HG02870 (cell line): ENCODE measurements around the gene ARHGEF37.
"Not testable (repeated sequence)": the region's sequence is repeated elsewhere in the genome, so short reads cannot be mapped to it uniquely, and the experiment has no call there.

Experiments used
- ATAC-seq: cut with Tn5 transposase; IDR thresholded peaks from one replicate; pipeline ENCODE4 v1.9.1; 2021; ENCODE audit warnings: mild to moderate bottlenecking, moderate library complexity; ENCODE audit not compliant: unreplicated experiment

ARHGEF37 gene

GRCh38 chr5:149564542-149565140, 16.7 kb upstream of the ARHGEF37 start:
- peak; percentile 95 for ATAC-seq

DNA sequence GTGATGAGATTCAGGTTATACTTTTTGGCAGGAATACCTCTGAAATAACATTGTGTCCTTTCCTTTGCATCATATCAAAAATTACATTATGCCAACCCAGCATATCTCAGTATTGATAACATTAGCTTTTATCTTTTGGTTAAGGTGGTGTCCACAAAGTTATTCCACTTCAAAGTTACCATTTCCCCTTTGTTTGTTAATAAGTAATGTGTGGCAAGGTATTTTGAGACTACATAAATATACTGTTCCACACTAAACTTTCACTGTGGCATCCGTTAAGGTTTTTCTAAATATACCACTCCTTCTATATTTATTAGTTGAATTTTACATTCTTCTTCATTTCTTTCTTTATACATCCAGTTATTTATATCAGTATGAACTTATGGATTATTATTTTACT, 14.1 kb upstream of the ARHGEF37 start:
- ATAC-seq: no peak

GRCh38 chr5:149572170-149572569, 9.1 kb upstream of the ARHGEF37 start:
- no peak for ATAC-seq

- ATAC-seq: no peak
These were observed 8.6 kb upstream of the ARHGEF37 start for GRCh38 chr5:149572576-149573231.

- no peak for ATAC-seq
These were observed 6.2 kb upstream of the ARHGEF37 start for GRCh38 chr5:149575131-149575530.

GRCh38 chr5:149576021-149576420, 5.3 kb upstream of the ARHGEF37 start:
- ATAC-seq: no peak

DNA sequence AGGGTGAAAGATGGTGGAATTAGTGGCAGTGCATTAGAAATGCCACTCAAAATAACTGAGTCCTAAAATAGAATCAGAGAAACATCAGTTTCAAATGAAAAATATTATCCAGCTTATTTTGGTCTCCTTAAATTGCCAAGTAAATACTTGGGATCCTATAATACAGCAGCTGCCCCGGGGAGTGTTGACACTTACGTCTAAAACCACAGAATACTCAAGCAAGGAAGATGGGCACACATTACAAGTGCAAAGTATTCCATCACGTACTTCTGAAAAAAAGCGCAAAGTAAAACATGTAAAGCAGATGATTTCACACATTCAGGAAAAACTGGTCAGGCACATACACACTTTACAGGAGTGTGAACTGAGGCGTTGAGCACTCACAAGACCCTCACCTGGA, 2.4 kb upstream of the ARHGEF37 start:
- no peak for ATAC-seq

- no peak for ATAC-seq
These were observed 498 bp upstream of the ARHGEF37 start for GRCh38 chr5:149580808-149581191.

DNA sequence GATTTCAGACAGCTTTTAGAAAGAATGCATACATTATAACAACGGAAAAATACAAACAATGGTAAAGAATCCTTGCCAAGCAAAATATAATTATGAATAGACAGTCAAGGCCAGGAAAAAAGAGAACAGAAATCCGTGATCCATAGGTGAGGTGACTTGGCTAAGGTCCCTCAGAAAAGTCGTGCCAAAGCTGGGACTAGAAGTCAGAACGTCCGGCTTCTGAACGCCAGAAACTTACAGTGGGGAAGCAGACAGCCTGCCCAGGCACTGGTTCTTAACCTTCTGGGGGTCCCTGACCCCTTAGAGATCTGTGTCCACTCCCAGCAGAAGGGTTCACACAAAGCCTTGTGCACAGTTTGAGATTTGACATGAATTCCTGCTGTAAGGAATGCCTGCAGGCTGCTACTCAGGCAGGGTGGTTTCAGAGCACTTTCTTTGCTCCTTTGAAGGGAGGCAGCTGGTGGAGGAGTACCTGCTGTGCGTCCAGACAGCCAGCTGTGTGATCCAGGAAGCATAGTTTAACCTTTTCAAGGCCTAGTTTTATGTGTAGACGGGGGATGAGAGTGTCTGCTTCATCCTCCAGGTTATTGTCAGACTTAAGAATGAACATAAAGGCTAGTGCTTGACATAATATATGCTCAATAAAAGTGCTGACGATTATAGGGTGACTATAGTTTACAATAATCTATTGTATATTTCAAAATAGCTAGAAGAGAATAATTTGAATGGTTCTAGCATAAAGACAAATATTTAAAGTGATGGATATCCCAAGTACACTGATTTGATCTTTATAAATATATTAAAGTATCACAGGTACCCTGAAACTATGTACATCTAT, 852 bp downstream of the ARHGEF37 start:
- ATAC-seq: no peak

DNA sequence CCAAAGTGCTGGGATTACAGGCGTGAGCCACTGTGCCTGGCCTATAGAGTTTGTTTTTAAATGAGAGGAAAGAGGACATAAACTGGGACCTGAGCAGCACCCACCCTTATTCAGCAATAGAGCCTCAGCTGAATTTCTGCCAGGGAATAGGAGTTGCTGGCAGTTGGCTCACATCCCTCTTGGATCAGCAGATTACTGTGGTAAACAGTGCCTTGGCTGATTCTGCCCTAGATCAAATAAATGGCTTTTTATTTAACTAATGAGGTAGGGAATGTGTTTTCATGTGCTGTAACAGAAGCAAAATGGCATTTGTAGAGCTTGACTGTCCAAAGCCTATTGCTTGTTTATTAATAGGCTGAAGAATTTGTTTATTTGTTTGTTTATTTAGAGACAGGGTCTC, 2.1 kb downstream of the ARHGEF37 start:
- no peak for ATAC-seq

- ATAC-seq: no peak
These were observed 2.8 kb downstream of the ARHGEF37 start for GRCh38 chr5:149584121-149584520.

- no peak for ATAC-seq
These were observed 4.6 kb downstream of the ARHGEF37 start for GRCh38 chr5:149585910-149586309.

DNA sequence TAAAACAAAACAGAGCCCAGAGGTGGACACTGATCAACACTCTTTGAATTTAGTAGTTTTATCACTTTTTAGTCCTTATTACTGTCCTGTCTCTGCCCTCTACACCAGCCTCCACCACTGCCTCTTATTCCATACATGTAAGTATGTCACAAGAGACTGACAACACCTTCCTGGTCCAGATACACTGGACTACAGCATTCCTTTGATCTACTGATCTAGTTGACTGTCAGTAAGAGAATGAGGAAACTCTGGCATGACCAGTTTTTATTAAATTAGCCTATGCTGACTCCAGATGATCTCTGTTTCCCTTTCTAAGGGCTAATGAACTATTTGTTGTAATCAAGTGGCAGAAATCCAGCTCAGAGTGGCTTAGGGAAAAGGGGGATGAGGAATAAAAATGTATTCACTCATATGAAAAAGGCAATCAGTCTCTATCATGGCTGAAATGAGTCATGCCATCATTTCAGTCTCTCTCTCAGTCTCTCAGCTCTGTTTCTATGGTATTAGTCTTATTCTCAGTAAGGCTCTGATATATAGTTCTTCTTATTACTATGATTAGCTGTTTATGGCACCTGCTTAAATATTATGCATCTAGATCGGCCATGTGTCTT, 5.5 kb downstream of the ARHGEF37 start:
- peak; percentile 66 for ATAC-seq

- no peak for ATAC-seq
These were observed 7.6 kb downstream of the ARHGEF37 start for GRCh38 chr5:149588936-149589335.

GRCh38 chr5:149593370-149593769, 12.1 kb downstream of the ARHGEF37 start:
- no peak for ATAC-seq

DNA sequence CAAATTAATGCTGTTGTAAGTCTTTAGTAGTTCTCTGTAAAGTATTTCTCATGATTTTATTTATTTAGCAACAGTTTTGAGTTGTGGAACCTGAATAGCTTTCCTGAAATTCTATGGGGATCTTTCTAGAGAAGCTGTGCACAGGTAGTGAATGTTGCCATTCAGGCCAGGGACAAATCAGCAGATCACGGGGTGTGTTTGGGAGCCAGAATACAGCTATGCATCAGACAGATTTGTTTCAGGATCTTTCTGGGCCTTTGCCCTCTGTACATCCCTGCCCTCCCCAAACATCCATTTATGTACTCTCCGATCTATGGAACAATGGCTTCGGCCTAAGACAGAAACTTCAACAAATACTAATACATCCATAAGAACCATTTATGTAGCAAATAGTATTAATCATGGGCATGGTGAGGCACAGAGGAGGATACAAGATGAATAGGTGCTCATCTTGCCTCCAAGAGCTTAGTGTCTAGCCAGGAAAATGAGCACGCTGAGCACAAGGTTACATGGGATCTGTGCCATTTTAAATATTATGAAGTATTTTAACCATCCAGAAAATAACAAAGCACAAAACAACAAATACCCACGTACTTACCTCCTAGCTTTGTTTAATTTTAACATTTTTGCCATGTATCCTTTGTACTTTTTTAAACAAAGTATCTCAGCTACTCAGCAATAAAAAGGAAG, 13.1 kb downstream of the ARHGEF37 start:
- no peak for ATAC-seq

DNA sequence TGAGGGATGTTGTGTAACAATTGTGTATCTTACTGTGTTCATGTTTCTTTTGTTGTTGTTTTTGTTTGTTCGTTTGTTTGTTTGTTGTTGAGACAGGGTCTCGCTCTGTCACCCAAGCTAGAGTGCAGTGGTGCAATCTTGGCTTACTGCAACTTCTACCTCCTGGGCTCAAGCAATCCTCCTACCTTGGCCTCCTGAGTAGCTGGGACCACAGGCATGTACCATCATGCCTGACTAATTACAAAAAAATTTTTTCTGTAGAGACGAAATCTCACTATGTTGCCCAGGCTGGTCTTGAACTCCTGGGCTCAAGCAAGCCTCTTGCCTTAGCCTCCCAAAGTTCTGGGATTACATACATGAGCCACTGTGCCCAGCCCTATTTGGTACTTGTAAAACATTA, 13.8 kb downstream of the ARHGEF37 start:
- not testable (repeated sequence) for ATAC-seq

DNA sequence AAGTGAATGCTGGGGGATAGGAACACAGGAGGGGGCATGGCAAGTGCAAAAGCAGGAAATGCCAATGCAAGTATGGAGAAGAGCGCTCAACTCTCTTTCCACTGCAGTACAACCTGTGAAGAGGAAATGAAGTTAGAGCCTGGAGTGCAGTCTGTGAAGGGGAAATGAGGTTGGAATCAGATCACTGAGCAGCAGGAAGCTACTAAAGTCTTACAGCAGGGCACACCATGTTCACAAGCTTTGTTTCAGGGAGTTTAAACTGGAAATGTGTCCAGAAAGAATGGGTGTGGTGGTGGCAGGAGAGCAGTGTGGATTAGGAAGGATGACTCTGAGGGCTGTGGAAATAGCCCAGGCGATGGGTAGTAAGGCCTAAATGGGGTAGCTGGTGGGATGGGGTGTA, 15.4 kb downstream of the ARHGEF37 start:
- ATAC-seq: no peak

- ATAC-seq: no peak
These were observed 16.3 kb downstream of the ARHGEF37 start for GRCh38 chr5:149597618-149598017.

DNA sequence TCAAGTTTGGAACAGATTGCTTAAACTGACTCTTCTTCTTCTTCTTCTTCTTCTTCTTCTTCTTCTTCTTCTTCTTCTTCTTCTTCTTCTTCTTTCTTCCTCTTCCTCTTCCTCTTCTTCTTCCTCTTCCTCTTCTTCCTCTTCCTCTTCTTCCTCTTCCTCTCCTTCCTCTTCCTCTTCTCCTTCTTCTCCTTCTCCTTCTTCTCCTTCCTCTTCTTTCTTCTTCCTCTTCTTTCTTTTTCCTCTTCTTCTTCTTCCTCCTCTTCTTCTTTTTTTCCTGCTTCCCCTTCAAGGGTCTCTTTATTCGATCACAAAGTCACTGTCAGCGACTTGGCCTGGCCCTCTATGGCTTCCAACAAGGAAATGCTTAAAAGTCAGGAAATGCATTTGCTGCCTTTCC, 16.9 kb downstream of the ARHGEF37 start:
- not testable (repeated sequence) for ATAC-seq

- no peak for ATAC-seq
These were observed 17.7 kb downstream of the ARHGEF37 start for GRCh38 chr5:149598966-149599365.
